HCT116 (cell line): Measurements from ENCODE around the gene PDE9A. TPM values are rescaled to one million over a fixed set of nuclear protein-coding genes. Genes with fewer than 3 reads are reported as not detected.

Experiments
- ATAC-seq: fragments of 200-7000 bp; cut with Tn5 transposase; 2 replicates; pipeline ENCODE4 v1.9.1; 2020; ENCODE audit warnings: mild to moderate bottlenecking, moderate library complexity
- BruUV-seq: library from RNA; stranded (reverse); fragments of 400-500 nt; replicated peaks from 2 replicates; lab custom pipeline; 2021; lab: Mats Ljungman, UMichigan
- CTCF ChIA-PET: fragments of 300-600 bp; sonication (Branson Sonifier 250); formaldehyde crosslinking; loops from one replicate; lab custom pipeline; 2021; ENCODE audit warnings: antibody characterized with exemption; lab: Charles Lee
- POLR2A ChIA-PET: fragments of 300-600, 350-600 bp; sonication (Branson Sonifier 250); formaldehyde crosslinking; loops from one replicate; lab custom pipeline; 2021; ENCODE audit warnings: antibody characterized with exemption; lab: Charles Lee
- RAD21 ChIA-PET, 2 experiments: fragments of 300-600 bp; sonication (Branson Sonifier 250); formaldehyde crosslinking; loops; one replicate each; lab custom pipeline; 2023; ENCODE audit warnings: low total read pairs in 2 of 2; ENCODE audit not compliant: uncharacterized antibody in 2 of 2, unreplicated experiment in 2 of 2, low non-redundant PET in 1 of 2; lab: Charles Lee
- DNase-seq: peaks from one replicate; pipeline ENCODE4 v3.0.0-alpha.2; 2010; ENCODE audit warnings: low read depth, low spot score
- H2AFZ ChIP-seq: fragments of 200-600 bp; shearing (Covaris generic), sonication (generic); 2 replicates; pipeline ENCODE4 v1.6.1; 2017; ENCODE audit warnings: low read depth, mixed run types, mixed read lengths, antibody characterized with exemption, low read length; ENCODE audit not compliant: poor library complexity, severe bottlenecking
- H3K27ac ChIP-seq: 2 replicates; pipeline ENCODE4 v1.5.1; 2012; ENCODE audit warnings: low read depth, low read length
- H3K27me3 ChIP-seq: fragments of 200-600 bp; sonication (generic); 2 replicates; pipeline ENCODE4 v1.6.1; 2016; ENCODE audit warnings: mixed run types, low read length, mixed read lengths; ENCODE audit not compliant: insufficient read depth
- H3K36me3 ChIP-seq, 2 experiments: fragments of 200-500 bp in 1 of 2; fragments of 200-600 bp in 1 of 2; sonication (Bioruptor generic) in 1 of 2; sonication (generic) in 1 of 2; 2 replicates each; pipeline versions ENCODE4 v1.5.1 to v1.6.1; 2014 to 2016; ENCODE audit warnings: low read length in 2 of 2, inconsistent platforms in 1 of 2, mixed read lengths in 1 of 2, mixed run types in 1 of 2; ENCODE audit not compliant: insufficient read depth in 2 of 2, control insufficient read depth in 1 of 2
- H3K4me1 ChIP-seq, 2 experiments: fragments of 200-600 bp in 1 of 2; sonication (generic) in 1 of 2; 2 replicates each; pipeline versions ENCODE4 v1.5.1 to v1.6.1; 2012 to 2017; ENCODE audit warnings: low read length in 2 of 2, inconsistent platforms in 1 of 2, mild to moderate bottlenecking in 1 of 2, mixed read lengths in 1 of 2, mixed run types in 1 of 2, moderate library complexity in 1 of 2; ENCODE audit not compliant: insufficient read depth in 2 of 2, control insufficient read depth in 1 of 2
- H3K4me2 ChIP-seq: fragments of 200-600 bp; sonication (generic); 2 replicates; pipeline ENCODE4 v1.6.1; 2017; ENCODE audit warnings: mixed run types, low read length, mixed read lengths
- H3K4me3 ChIP-seq, 2 experiments: fragments of 200-600 bp in 1 of 2; sonication (generic) in 1 of 2; replicated peaks in 1 of 2; 2 replicates each; pipeline ENCODE4 v1.5.1; 2011 to 2016; ENCODE audit warnings: low read length in 2 of 2, control low read depth in 1 of 2, low read depth in 1 of 2, mild to moderate bottlenecking in 1 of 2, mixed read lengths in 1 of 2, mixed run types in 1 of 2
- H3K79me2 ChIP-seq: fragments of 200-600 bp; sonication (generic); 2 replicates; pipeline ENCODE4 v1.6.1; 2017; ENCODE audit warnings: mild to moderate bottlenecking, mixed run types, low read length, moderate library complexity, mixed read lengths; ENCODE audit not compliant: insufficient read depth
- H3K9ac ChIP-seq: fragments of 200-600 bp; sonication (generic); 2 replicates; pipeline ENCODE4 v1.6.1; 2016; ENCODE audit warnings: low read length, mixed read lengths
- H3K9me2 ChIP-seq: fragments of 200-600 bp; sonication (generic), shearing (Covaris generic); 2 replicates; pipeline ENCODE4 v1.6.1; 2017; ENCODE audit warnings: mixed run types, mild to moderate bottlenecking, moderate library complexity; ENCODE audit not compliant: insufficient read depth
- H3K9me3 ChIP-seq, 2 experiments: fragments of 200-500 bp in 1 of 2; fragments of 200-600 bp in 1 of 2; sonication (Bioruptor generic) in 1 of 2; sonication (generic) in 1 of 2; 2 replicates each; pipeline ENCODE4 v1.6.1; 2014 to 2017; ENCODE audit warnings: low read length in 2 of 2, mixed read lengths in 2 of 2, inconsistent platforms in 1 of 2, low read depth in 1 of 2, mild to moderate bottlenecking in 1 of 2, mixed run types in 1 of 2, moderate library complexity in 1 of 2; ENCODE audit not compliant: control insufficient read depth in 1 of 2, insufficient read depth in 1 of 2
- H4K20me1 ChIP-seq: fragments of 200-600 bp; sonication (generic), shearing (Covaris generic); 2 replicates; pipeline ENCODE4 v1.6.1; 2017; ENCODE audit warnings: mixed run types, mild to moderate bottlenecking, moderate library complexity; ENCODE audit not compliant: insufficient read depth
- CEBPB ChIP-seq: IDR thresholded peaks from 2 replicates; pipeline ENCODE4 v1.6.1; 2012; ENCODE audit warnings: low read depth
- ELF1 ChIP-seq: IDR thresholded peaks from 2 replicates; pipeline ENCODE4 v1.6.1; 2012; ENCODE audit warnings: low read depth, borderline replicate concordance
- EZH2 ChIP-seq: fragments of 200-600 bp; sonication (generic); IDR thresholded peaks from 2 replicates; pipeline ENCODE4 v1.6.1; 2017; ENCODE audit warnings: antibody characterized with exemption, mixed run types
- EZH2phosphoT487 ChIP-seq: fragments of 200-600 bp; IDR thresholded peaks from 2 replicates; pipeline ENCODE4 v1.6.1; 2018; ENCODE audit warnings: antibody characterized with exemption, borderline replicate concordance
- JUND ChIP-seq: IDR thresholded peaks from 2 replicates; pipeline ENCODE4 v1.6.1; 2012
- MAX ChIP-seq: IDR thresholded peaks from 2 replicates; pipeline ENCODE4 v1.6.1; 2012
- POLR2A ChIP-seq: IDR thresholded peaks from 2 replicates; pipeline ENCODE4 v1.7.0; 2011; ENCODE audit warnings: borderline replicate concordance; ENCODE audit not compliant: insufficient read depth, insufficient read length; ENCODE audit errors: extremely low read depth
- RAD21 ChIP-seq: IDR thresholded peaks from 2 replicates; pipeline ENCODE4 v1.6.1; 2012; ENCODE audit warnings: low read depth, mild to moderate bottlenecking
- SIN3A ChIP-seq: IDR thresholded peaks from 2 replicates; pipeline ENCODE4 v1.6.1; 2012; ENCODE audit warnings: low read depth
- SRF ChIP-seq: IDR thresholded peaks from 2 replicates; pipeline ENCODE4 v1.6.1; 2012; ENCODE audit warnings: low read depth
- ZNF274 ChIP-seq: fragments of 200-500 bp; sonication (Bioruptor generic); IDR thresholded peaks from 2 replicates; pipeline ENCODE4 v1.6.1; 2014; ENCODE audit warnings: mild to moderate bottlenecking, low read depth, low read length, inconsistent platforms
- intact Hi-C: fragments of 100-400 bp; cut with micrococcal nuclease; formaldehyde crosslinking; loops from 2 replicates; pipeline ENCODE4 v1.10.0; 2022
- total RNA-seq: library from RNA; stranded (reverse); gene quantifications from one replicate; pipeline ENCODE4 v1.2.1, GENCODE V29; 2021; ENCODE audit not compliant: unreplicated experiment
- TF ChIP-seq, protein P1 (sequence below): IDR thresholded peaks from 2 replicates; pipeline ENCODE4 v1.6.1; 2012; ENCODE audit warnings: low read depth
- TF ChIP-seq, protein P2 (sequence below): IDR thresholded peaks from 2 replicates; pipeline ENCODE4 v1.6.1; 2011; ENCODE audit warnings: mild to moderate bottlenecking, low read length, moderate library complexity; ENCODE audit not compliant: insufficient replicate concordance; ENCODE audit errors: extremely low read depth

Gene PDE9A
- total RNA-seq, 1 experiment from 2014 or later: 31.4 TPM

DNA sequence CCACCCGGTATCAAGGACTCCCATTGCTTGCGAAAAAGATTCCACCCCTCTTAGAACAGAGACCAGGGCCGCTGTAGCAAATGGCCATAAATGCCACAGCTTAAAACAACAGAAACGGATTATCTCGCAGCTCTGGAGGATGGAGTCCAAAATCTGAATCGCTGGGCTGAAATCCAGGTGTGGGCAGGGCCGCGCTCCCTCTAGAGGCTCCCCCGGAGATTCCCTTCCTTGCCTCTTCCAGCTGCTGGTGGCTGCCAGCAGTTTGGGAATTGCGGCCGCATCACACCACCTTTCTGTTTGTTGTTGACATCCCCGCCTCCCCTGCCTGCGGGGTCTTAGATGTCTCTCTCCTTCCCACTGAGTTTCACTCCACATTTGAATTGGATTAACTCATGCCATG lies 15.6 kb downstream of the PDE9A start:
- ChIA-PET RAD21 (no interaction called here), CTCF (no interaction called here), POLR2A (no interaction called here)
- peaks cover 44 to 46% of the 10 kb centered on the region in 2 experiments for H3K4me1 ChIP-seq
- peaks cover 8% of the 10 kb centered on the region; the same call in 1 of the 2 replicates for H3K79me2 ChIP-seq
- no peak overlapping the region for H2AFZ ChIP-seq
- intact Hi-C loops: no loop called here
- no peaks in the 10 kb centered on the region for H3K27me3 ChIP-seq
- H3K9ac ChIP-seq: no peak overlapping the region
- no peaks in the 10 kb centered on the region for H3K9me2 ChIP-seq
- no peak overlapping the region for H3K4me2 ChIP-seq
- no peak overlapping the region for H3K4me3 ChIP-seq
- no peaks in the 10 kb centered on the region for H4K20me1 ChIP-seq
- peaks cover 3 to 5% of the 10 kb centered on the region in 2 experiments; a peak in 2 of 4 replicates for H3K36me3 ChIP-seq
- BruUV-seq: no TSS peak
- no peak for ATAC-seq
- H3K27ac ChIP-seq: no peak overlapping the region
- DNase-seq: no peak
- TF ChIP-seq JUND: no peak
- TF ChIP-seq POLR2A: no peak
- TF ChIP-seq RAD21: no peak
- TF ChIP-seq SRF: no peak
- no peak for TF ChIP-seq MAX
- TF ChIP-seq ZNF274: no peak
- no peak for TF ChIP-seq EZH2phosphoT487
- no peak for TF ChIP-seq EZH2
- no peak for TF ChIP-seq SIN3A
- no peak for TF ChIP-seq ELF1
- no peaks in the 10 kb centered on the region for H3K9me3 ChIP-seq

DNA sequence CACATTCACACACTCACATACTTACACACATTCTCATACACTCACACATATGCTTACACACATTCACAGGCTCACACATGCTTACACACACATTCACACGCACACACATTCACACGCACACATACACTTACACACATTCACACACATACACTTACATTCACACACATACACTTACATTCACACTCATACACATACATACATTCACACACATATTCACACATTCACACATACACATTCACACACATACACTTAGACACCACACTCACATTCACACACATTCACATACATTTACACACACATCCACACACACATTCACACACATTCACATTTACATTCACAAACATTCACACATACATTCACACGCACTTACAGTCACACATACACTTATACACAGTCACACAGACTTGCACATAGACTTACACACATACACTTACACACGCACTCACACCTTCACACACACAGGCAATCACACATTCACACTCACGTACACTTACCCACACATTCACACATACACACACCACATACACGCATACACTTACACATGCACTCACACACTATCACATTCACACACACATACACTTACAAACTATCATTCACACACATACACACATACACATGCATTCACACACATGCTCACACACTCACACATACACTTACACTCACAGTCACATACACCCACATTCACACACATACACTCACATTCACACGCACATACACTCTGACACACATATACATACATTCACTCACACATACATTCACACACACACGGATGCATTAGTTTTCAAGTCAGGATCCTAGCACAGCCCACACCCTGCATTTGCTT lies 16.8 kb downstream of the PDE9A start:
- intact Hi-C loops: no loop called here
- ChIA-PET RAD21 (no interaction called here), POLR2A (no interaction called here), CTCF (interaction anchor here (1.5 kb wide), 1 partner anchor 18 kb away, joined by 5 read pairs; no protein-coding TSS in a partner anchor)
- no TSS peak for BruUV-seq
- Histone ChIP-seq H3K36me3 (peaks cover 3 to 5% of the 10 kb centered on the region in 2 experiments; a peak in 2 of 4 replicates), H3K9me2 (no peaks in the 10 kb centered on the region), H3K27ac (no peak overlapping the region), H3K9ac (no peak overlapping the region), H4K20me1 (no peaks in the 10 kb centered on the region), H3K4me2 (no peak overlapping the region), H3K4me3 (no peak overlapping the region), H3K4me1 (peaks cover 33 to 34% of the 10 kb centered on the region in 2 experiments), H3K27me3 (no peaks in the 10 kb centered on the region), H3K9me3 (no peaks in the 10 kb centered on the region), H2AFZ (no peak overlapping the region), H3K79me2 (peaks cover 8% of the 10 kb centered on the region; the same call in 1 of the 2 replicates)
- no peak for ATAC-seq
- no peak for DNase-seq
- TF ChIP-seq, protein P1, sequence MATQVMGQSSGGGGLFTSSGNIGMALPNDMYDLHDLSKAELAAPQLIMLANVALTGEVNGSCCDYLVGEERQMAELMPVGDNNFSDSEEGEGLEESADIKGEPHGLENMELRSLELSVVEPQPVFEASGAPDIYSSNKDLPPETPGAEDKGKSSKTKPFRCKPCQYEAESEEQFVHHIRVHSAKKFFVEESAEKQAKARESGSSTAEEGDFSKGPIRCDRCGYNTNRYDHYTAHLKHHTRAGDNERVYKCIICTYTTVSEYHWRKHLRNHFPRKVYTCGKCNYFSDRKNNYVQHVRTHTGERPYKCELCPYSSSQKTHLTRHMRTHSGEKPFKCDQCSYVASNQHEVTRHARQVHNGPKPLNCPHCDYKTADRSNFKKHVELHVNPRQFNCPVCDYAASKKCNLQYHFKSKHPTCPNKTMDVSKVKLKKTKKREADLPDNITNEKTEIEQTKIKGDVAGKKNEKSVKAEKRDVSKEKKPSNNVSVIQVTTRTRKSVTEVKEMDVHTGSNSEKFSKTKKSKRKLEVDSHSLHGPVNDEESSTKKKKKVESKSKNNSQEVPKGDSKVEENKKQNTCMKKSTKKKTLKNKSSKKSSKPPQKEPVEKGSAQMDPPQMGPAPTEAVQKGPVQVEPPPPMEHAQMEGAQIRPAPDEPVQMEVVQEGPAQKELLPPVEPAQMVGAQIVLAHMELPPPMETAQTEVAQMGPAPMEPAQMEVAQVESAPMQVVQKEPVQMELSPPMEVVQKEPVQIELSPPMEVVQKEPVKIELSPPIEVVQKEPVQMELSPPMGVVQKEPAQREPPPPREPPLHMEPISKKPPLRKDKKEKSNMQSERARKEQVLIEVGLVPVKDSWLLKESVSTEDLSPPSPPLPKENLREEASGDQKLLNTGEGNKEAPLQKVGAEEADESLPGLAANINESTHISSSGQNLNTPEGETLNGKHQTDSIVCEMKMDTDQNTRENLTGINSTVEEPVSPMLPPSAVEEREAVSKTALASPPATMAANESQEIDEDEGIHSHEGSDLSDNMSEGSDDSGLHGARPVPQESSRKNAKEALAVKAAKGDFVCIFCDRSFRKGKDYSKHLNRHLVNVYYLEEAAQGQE: no peak
- TF ChIP-seq CEBPB (no peak), POLR2A (no peak), ELF1 (no peak), RAD21 (no peak), ZNF274 (no peak), EZH2 (no peak), EZH2phosphoT487 (no peak), JUND (no peak)
- TF ChIP-seq, protein P2, sequence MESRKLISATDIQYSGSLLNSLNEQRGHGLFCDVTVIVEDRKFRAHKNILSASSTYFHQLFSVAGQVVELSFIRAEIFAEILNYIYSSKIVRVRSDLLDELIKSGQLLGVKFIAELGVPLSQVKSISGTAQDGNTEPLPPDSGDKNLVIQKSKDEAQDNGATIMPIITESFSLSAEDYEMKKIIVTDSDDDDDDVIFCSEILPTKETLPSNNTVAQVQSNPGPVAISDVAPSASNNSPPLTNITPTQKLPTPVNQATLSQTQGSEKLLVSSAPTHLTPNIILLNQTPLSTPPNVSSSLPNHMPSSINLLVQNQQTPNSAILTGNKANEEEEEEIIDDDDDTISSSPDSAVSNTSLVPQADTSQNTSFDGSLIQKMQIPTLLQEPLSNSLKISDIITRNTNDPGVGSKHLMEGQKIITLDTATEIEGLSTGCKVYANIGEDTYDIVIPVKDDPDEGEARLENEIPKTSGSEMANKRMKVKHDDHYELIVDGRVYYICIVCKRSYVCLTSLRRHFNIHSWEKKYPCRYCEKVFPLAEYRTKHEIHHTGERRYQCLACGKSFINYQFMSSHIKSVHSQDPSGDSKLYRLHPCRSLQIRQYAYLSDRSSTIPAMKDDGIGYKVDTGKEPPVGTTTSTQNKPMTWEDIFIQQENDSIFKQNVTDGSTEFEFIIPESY: no peak
